Prostate gland (tissue), 2 donors: Measurements from ENCODE around the gene TMEM141. TPM values are rescaled to one million over a fixed set of nuclear protein-coding genes. Genes with fewer than 3 reads are reported as not detected.

ENCODE experiments used
- DNase-seq: peaks from one replicate; pipeline ENCODE4 v3.0.0-alpha.2; 2019; ENCODE audit warnings: low spot score
- H3K27ac ChIP-seq, 2 donors: fragments of 200-600 bp; sonication (generic); 2 replicates each; pipeline ENCODE4 v1.5.1; 2017 to 2019
- H3K27me3 ChIP-seq: fragments of 200-600 bp; sonication (generic); replicated peaks from 2 replicates; pipeline ENCODE4 v1.5.1; 2019; ENCODE audit not compliant: insufficient read depth
- H3K36me3 ChIP-seq, 2 donors: fragments of 200-600 bp; sonication (generic); 1 replicate in 1 of 2; 2 replicates in 1 of 2; pipeline versions ENCODE4 v1.5.1 to v1.8.1; 2017 to 2019
- H3K4me1 ChIP-seq: fragments of 200-600 bp; sonication (generic); replicated peaks from 2 replicates; pipeline ENCODE4 v1.5.1; 2019
- H3K4me3 ChIP-seq, 2 donors: fragments of 200-600 bp; sonication (generic); 2 replicates each; pipeline ENCODE4 v1.5.1; 2017 to 2019
- H3K9me3 ChIP-seq: fragments of 200-600 bp; sonication (generic); 2 replicates; pipeline ENCODE4 v1.5.1; 2017
- CTCF ChIP-seq, 4 experiments: fragments of 200-600 bp in 2 of 4; fragments of 450-650 bp in 2 of 4; sonication (generic) in 2 of 4; IDR thresholded peaks; 1 replicate in 3 of 4; 2 replicates in 1 of 4; pipeline ENCODE4 v1.5.1; 2016 to 2019; ENCODE audit warnings: antibody characterized with exemption in 4 of 4, mild to moderate bottlenecking in 2 of 4, moderate library complexity in 2 of 4
- POLR2A ChIP-seq: fragments of 450-650 bp; IDR thresholded peaks from one replicate; pipeline ENCODE4 v1.6.1; 2016; ENCODE audit warnings: antibody characterized with exemption, mild to moderate bottlenecking
- POLR2AphosphoS5 ChIP-seq: sonication (generic); formaldehyde crosslinking; IDR thresholded peaks from one replicate; pipeline ENCODE4 v1.6.1; 2017; ENCODE audit warnings: antibody characterized with exemption
- WGBS: methylation state at CpG from one replicate; pipeline ENCODE4 v1.1.5; 2018; 5-methylcytosine and 5-hydroxymethylcytosine counted together
- intact Hi-C: fragments of 100-400 bp; cut with DNase I; formaldehyde crosslinking; loops from one replicate; pipeline ENCODE4 v1.14.2; 2022
- total RNA-seq, 2 donors: library from RNA; depleted of rRNA; stranded (reverse); fragments of >200 nt; gene quantifications; one replicate each; pipeline ENCODE4 v1.1.0, GENCODE V29; 2016

Gene TMEM141
- total RNA-seq, 2 donors from 2014 or later: 181 to 335 TPM

GRCh38 chr9:136821826-136822544 is 30.8 kb downstream of the TMEM141 start:
- no peaks in the 10 kb centered on the region for H3K27me3 ChIP-seq
- TF ChIP-seq POLR2AphosphoS5: no peak
- no peak for TF ChIP-seq CTCF (IDR thresholded peaks at IDR 0.05)
- no peak for TF ChIP-seq POLR2A
- WGBS: 75% methylated on average over 41 of the region's 42 CpGs
- no peaks in the 10 kb centered on the region for H3K9me3 ChIP-seq
- intact Hi-C loops: no loop called here
- H3K4me3 ChIP-seq: peak overlapping the region in 1 of 2 donors; percentile 10
- no peaks in the 10 kb centered on the region for H3K36me3 ChIP-seq
- H3K4me1 ChIP-seq: no peaks in the 10 kb centered on the region
- DNase-seq: no peak
- no peak overlapping the region for H3K27ac ChIP-seq

GRCh38 chr9:136823136-136824046 is 32.2 kb downstream of the TMEM141 start:
- intact Hi-C loops: no loop called here
- Histone ChIP-seq H3K4me3 (no peak overlapping the region), H3K27ac (no peak overlapping the region), H3K4me1 (no peaks in the 10 kb centered on the region), H3K27me3 (no peaks in the 10 kb centered on the region), H3K36me3 (no peaks in the 10 kb centered on the region), H3K9me3 (no peaks in the 10 kb centered on the region)
- TF ChIP-seq POLR2A: no peak
- no peak for TF ChIP-seq CTCF (IDR thresholded peaks at IDR 0.05)
- TF ChIP-seq POLR2AphosphoS5: no peak
- DNase-seq: no peak
- 79% methylated on average over 29 of the region's 30 CpGs for WGBS

GRCh38 chr9:136824496-136825225 is 33.5 kb downstream of the TMEM141 start:
- H3K4me1 ChIP-seq: no peaks in the 10 kb centered on the region
- no peaks in the 10 kb centered on the region for H3K9me3 ChIP-seq
- no peak for DNase-seq
- TF ChIP-seq POLR2A (no peak), POLR2AphosphoS5 (no peak), CTCF (IDR thresholded peaks at IDR 0.05) (no peak)
- H3K36me3 ChIP-seq: no peaks in the 10 kb centered on the region
- H3K27ac ChIP-seq: no peak overlapping the region
- no peaks in the 10 kb centered on the region for H3K27me3 ChIP-seq
- WGBS: 93% methylated on average over 21 of the region's 21 CpGs
- H3K4me3 ChIP-seq: no peak overlapping the region
- intact Hi-C loops: no loop called here

GRCh38 chr9:136825295-136826187 is 34.4 kb downstream of the TMEM141 start:
- Histone ChIP-seq H3K4me1 (no peaks in the 10 kb centered on the region), H3K9me3 (no peaks in the 10 kb centered on the region), H3K27ac (no peak overlapping the region), H3K36me3 (no peaks in the 10 kb centered on the region), H3K4me3 (no peak overlapping the region), H3K27me3 (no peaks in the 10 kb centered on the region)
- WGBS: 87% methylated on average over 43 of the region's 44 CpGs
- no peak for TF ChIP-seq POLR2A
- no peak for TF ChIP-seq CTCF (IDR thresholded peaks at IDR 0.05)
- no peak for TF ChIP-seq POLR2AphosphoS5
- intact Hi-C loops: no loop called here
- DNase-seq: no peak
